GM23248 (cell line): ENCODE measurements around the gene ENTPD2.

ENCODE experiments used
- EZH2 ChIP-seq: fragments of 200-600 bp; sonication (generic); IDR thresholded peaks from 2 replicates; pipeline ENCODE4 v1.6.1; 2018; ENCODE audit warnings: antibody characterized with exemption, mild to moderate bottlenecking; ENCODE audit not compliant: insufficient read depth, poor library complexity, severe bottlenecking
- EZH2phosphoT487 ChIP-seq: fragments of 200-600 bp; sonication (generic); IDR thresholded peaks from 2 replicates; pipeline ENCODE4 v1.6.1; 2018; ENCODE audit warnings: antibody characterized with exemption, moderate library complexity, mild to moderate bottlenecking, low read depth; ENCODE audit not compliant: insufficient read depth

DNA sequence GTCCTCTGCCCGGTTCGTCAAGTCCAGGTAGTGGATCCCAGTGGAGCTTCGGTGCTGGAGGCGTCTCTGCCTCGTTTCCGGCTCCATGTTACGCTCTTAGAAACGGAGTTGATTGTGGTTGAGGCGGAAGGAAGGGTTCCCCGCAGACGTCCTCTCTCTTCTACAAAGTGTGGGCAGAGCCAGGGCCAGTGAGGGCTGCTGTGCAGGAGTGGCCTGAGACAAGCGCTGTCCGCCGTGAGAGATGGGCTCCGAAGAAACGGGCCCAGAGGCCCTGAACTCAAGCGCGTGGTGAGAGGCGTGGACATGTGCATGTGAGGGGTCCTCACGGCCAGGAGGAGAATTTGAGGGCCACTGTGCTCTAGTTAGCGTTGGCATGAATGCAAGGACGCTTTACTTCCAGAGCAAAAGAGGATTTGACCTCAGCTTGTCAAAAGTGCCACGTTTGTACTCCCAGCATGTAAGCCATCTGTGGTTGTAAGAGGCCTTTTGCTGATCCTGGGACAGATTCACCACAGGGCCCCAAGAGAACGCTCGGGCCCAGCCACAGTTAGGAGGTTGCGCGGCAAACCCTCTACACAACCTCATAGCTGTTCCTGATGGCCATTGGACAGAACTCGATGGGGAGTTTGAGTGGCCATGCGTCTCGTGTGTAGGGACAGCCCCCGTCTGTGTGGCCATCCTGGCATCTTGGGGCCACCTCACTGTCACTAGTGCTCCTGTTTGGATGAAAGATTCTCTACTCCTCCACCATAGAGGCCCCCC lies 43.1 kb upstream of the ENTPD2 start:
- no peak for TF ChIP-seq EZH2
- TF ChIP-seq EZH2phosphoT487 = no peak
